ENCODE results near the gene RABGAP1L.
"Not testable (repeated sequence)": the region's sequence is repeated elsewhere in the genome, so short reads cannot be mapped to it uniquely, and the experiment has no call there.

GRCh38 chr1:174693539-174693938 lies 534.2 kb downstream of the RABGAP1L start:
- not testable (repeated sequence) for TF ChIP-seq SUZ12 (IDR thresholded peaks at IDR 0.05; ENCODE audit: extremely low read depth, insufficient read depth, insufficient read length); ZNF274 (IDR thresholded peaks at IDR 0.05; ENCODE audit: low read depth, low read length); YY1 (IDR thresholded peaks at IDR 0.05; ENCODE audit: insufficient read depth, insufficient read length)

All from NT2/D1 (cell line).